Stimulated activated CD8-positive, alpha-beta memory T cell treated with anti-CD3 and anti-CD28 coated beads, Interleukin-4, amount 100 ng/mL, for 1 hour (primary cell): ENCODE results near the gene TMTC2.
"Not testable (repeated sequence)": the region's sequence is repeated elsewhere in the genome, so short reads cannot be mapped to it uniquely, and the experiment has no call there.

ENCODE experiments used
- DNase-seq, 2 donors: peaks; one replicate each; pipeline ENCODE4 v3.0.0-alpha.2; 2020; ENCODE audit warnings: low read depth in 2 of 2, low spot score in 1 of 2

Gene TMTC2

GRCh38 chr12:83065562-83065961, 378.9 kb downstream of the TMTC2 start:
- DNase-seq, result no peak

- no peak for DNase-seq
Observed at GRCh38 chr12:83067981-83068380, 381.3 kb downstream of the TMTC2 start.

- DNase-seq, result no peak
Observed at GRCh38 chr12:83074358-83074894, 387.7 kb downstream of the TMTC2 start.

GRCh38 chr12:83075471-83075870, 388.8 kb downstream of the TMTC2 start:
- no peak for DNase-seq

GRCh38 chr12:83077041-83077440, 390.3 kb downstream of the TMTC2 start:
- DNase-seq, result no peak

GRCh38 chr12:83082690-83083276, 396.1 kb downstream of the TMTC2 start:
- DNase-seq, result no peak

GRCh38 chr12:83083616-83084015, 396.9 kb downstream of the TMTC2 start:
- DNase-seq, result no peak

GRCh38 chr12:83084516-83085234, 398.0 kb downstream of the TMTC2 start:
- DNase-seq, result no peak

- no peak for DNase-seq
Observed at GRCh38 chr12:83086023-83086422, 399.3 kb downstream of the TMTC2 start.

- DNase-seq, result no peak
Observed at GRCh38 chr12:83089575-83089974, 402.9 kb downstream of the TMTC2 start.

GRCh38 chr12:83092129-83092528, 405.4 kb downstream of the TMTC2 start:
- no peak for DNase-seq

GRCh38 chr12:83092606-83093005, 405.9 kb downstream of the TMTC2 start:
- DNase-seq, result no peak

GRCh38 chr12:83093426-83093825, 406.7 kb downstream of the TMTC2 start:
- no peak for DNase-seq

- no peak for DNase-seq
Observed at GRCh38 chr12:83097643-83098342, 411.1 kb downstream of the TMTC2 start.

GRCh38 chr12:83099436-83099835, 412.7 kb downstream of the TMTC2 start:
- no peak for DNase-seq

GRCh38 chr12:83102499-83102898, 415.8 kb downstream of the TMTC2 start:
- DNase-seq, result no peak

GRCh38 chr12:83106873-83107272, 420.2 kb downstream of the TMTC2 start:
- no peak for DNase-seq

GRCh38 chr12:83110424-83110823, 423.7 kb downstream of the TMTC2 start:
- DNase-seq, result no peak

GRCh38 chr12:83113945-83114344, 427.2 kb downstream of the TMTC2 start:
- no peak for DNase-seq

GRCh38 chr12:83114966-83115365, 428.3 kb downstream of the TMTC2 start:
- DNase-seq, result no peak

GRCh38 chr12:83117926-83118325, 431.2 kb downstream of the TMTC2 start:
- DNase-seq, result not testable (repeated sequence)
